Nephron progenitor cell (in vitro differentiated cells): ENCODE results near the gene PIK3C2G.
A peak's percentile ranks its signal among the peaks of the same experiment; 100 is the strongest.

ENCODE experiments used
- DNase-seq: peaks from one replicate; pipeline ENCODE4 v3.0.0; 2021
- H3K27ac Mint-ChIP-seq: 2 replicates; pipeline ENCODE4 v1.8.0; 2021; ENCODE audit warnings: mild to moderate bottlenecking, moderate library complexity, mixed read lengths
- H3K27me3 Mint-ChIP-seq: 2 replicates; pipeline ENCODE4 v1.8.0; 2021; ENCODE audit warnings: mild to moderate bottlenecking, low read depth, mixed read lengths; ENCODE audit not compliant: poor library complexity
- H3K36me3 Mint-ChIP-seq: 2 replicates; pipeline ENCODE4 v1.8.0; 2021; ENCODE audit warnings: low read depth, mixed read lengths
- H3K4me1 Mint-ChIP-seq: 2 replicates; pipeline ENCODE4 v1.8.0; 2021; ENCODE audit warnings: mixed read lengths
- H3K4me3 Mint-ChIP-seq: 2 replicates; pipeline ENCODE4 v1.8.0; 2021; ENCODE audit warnings: mild to moderate bottlenecking, moderate library complexity, mixed read lengths
- H3K9me3 Mint-ChIP-seq: 2 replicates; pipeline ENCODE4 v1.8.0; 2021; ENCODE audit warnings: mild to moderate bottlenecking, moderate library complexity, mixed read lengths
- TF ChIP-seq, protein P1 (sequence below): fragments of 200-600 bp; sonication (generic); IDR thresholded peaks from 2 replicates; pipeline ENCODE4 v1.5.0; 2021; ENCODE audit warnings: antibody characterized with exemption

The PIK3C2G gene

GRCh38 chr12:18551106-18551505, 289.8 kb downstream of the PIK3C2G start:
- Mint-ChIP-seq H3K9me3 (no peaks in the 10 kb centered on the region), H3K4me3 (no peak overlapping the region), H3K4me1 (peaks cover 5% of the 10 kb centered on the region), H3K27ac (peak overlapping the region; percentile 32), H3K36me3 (no peaks in the 10 kb centered on the region), H3K27me3 (peaks cover 4% of the 10 kb centered on the region)
- no peak for DNase-seq
- TF ChIP-seq, protein P1, sequence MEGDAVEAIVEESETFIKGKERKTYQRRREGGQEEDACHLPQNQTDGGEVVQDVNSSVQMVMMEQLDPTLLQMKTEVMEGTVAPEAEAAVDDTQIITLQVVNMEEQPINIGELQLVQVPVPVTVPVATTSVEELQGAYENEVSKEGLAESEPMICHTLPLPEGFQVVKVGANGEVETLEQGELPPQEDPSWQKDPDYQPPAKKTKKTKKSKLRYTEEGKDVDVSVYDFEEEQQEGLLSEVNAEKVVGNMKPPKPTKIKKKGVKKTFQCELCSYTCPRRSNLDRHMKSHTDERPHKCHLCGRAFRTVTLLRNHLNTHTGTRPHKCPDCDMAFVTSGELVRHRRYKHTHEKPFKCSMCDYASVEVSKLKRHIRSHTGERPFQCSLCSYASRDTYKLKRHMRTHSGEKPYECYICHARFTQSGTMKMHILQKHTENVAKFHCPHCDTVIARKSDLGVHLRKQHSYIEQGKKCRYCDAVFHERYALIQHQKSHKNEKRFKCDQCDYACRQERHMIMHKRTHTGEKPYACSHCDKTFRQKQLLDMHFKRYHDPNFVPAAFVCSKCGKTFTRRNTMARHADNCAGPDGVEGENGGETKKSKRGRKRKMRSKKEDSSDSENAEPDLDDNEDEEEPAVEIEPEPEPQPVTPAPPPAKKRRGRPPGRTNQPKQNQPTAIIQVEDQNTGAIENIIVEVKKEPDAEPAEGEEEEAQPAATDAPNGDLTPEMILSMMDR, result no peak

DNA sequence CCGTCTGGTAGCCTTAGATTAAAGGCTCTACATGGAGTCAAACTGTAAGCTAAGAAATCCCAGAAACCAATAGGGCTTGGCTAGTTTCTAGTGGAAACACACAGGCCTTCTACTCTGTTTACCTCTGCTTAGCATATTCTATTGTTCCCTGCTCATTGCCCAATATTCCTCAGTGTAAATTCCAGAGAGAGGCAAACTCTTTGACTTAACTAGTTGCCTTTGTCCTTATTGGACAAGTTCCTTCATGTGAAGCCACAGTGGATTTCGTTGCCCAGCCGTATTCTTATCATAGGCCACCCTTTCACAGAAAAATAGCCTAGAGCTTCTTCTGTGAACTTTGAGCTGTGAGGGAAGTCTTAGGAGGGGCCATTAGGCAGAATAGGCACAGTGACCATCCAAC, 290.4 kb downstream of the PIK3C2G start:
- H3K27ac Mint-ChIP-seq, result no peak overlapping the region
- no peaks in the 10 kb centered on the region for H3K9me3 Mint-ChIP-seq
- peaks cover 5% of the 10 kb centered on the region for H3K4me1 Mint-ChIP-seq
- peaks cover 4% of the 10 kb centered on the region for H3K27me3 Mint-ChIP-seq
- TF ChIP-seq, protein P1, result no peak
- H3K4me3 Mint-ChIP-seq, result no peak overlapping the region
- DNase-seq, result no peak
- H3K36me3 Mint-ChIP-seq, result no peaks in the 10 kb centered on the region

- H3K27ac Mint-ChIP-seq, result no peak overlapping the region
- H3K4me1 Mint-ChIP-seq, result peaks cover 5% of the 10 kb centered on the region
- TF ChIP-seq, protein P1, result no peak
- no peaks in the 10 kb centered on the region for H3K36me3 Mint-ChIP-seq
- no peak overlapping the region for H3K4me3 Mint-ChIP-seq
- no peak for DNase-seq
- H3K9me3 Mint-ChIP-seq, result no peaks in the 10 kb centered on the region
- H3K27me3 Mint-ChIP-seq, result peaks cover 4% of the 10 kb centered on the region
Measured at GRCh38 chr12:18552829-18553228, 291.5 kb downstream of the PIK3C2G start.

- DNase-seq, result no peak
- Mint-ChIP-seq H3K4me3 (no peak overlapping the region), H3K27me3 (peaks cover 4% of the 10 kb centered on the region), H3K4me1 (peaks cover 4% of the 10 kb centered on the region), H3K9me3 (no peaks in the 10 kb centered on the region), H3K36me3 (no peaks in the 10 kb centered on the region), H3K27ac (no peak overlapping the region)
- TF ChIP-seq, protein P1, result no peak
Measured at GRCh38 chr12:18556161-18556560, 294.8 kb downstream of the PIK3C2G start.

DNA sequence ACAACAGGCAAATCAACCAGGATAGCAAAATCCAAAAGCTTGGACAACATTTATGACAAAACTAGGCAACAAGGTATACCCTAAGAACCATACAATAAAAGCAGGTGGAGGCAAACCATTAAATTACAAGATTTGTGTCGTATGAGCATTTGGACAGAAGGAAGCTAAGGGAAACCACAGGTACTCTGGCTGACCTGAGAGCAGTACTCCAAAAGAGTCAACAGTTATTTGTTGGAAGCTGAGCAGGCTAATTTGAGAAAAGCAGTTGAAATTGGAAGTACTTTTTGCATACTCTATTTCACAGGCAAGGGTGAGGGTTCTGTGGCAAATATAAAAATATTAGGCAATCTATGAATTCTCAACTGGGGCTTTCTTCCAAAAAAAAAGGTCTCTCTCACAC, 297.9 kb downstream of the PIK3C2G start:
- Mint-ChIP-seq H3K9me3 (no peaks in the 10 kb centered on the region), H3K27me3 (no peaks in the 10 kb centered on the region), H3K27ac (no peak overlapping the region), H3K4me3 (no peak overlapping the region), H3K36me3 (no peaks in the 10 kb centered on the region), H3K4me1 (no peaks in the 10 kb centered on the region)
- DNase-seq, result no peak
- TF ChIP-seq, protein P1, result no peak

DNA sequence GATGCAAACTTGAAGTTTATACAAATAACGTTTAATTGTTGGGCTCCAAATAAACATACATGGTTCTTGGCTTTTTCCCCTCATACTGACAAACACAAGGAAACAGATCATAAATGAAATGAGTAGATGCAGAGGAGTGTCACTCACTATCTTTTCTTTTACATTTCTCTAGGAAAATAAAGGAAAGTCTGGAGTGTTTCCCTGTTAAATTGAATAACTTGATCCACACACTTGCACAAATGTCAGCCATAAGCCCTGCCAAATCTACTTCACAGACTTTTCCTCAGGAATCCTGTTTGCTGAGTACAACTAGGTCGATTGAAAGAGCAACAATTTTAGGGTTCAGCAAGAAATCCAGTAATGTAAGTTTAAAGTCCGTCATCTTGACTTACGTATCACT, 301.2 kb downstream of the PIK3C2G start:
- TF ChIP-seq, protein P1, result no peak
- no peaks in the 10 kb centered on the region for H3K9me3 Mint-ChIP-seq
- DNase-seq, result no peak
- H3K27me3 Mint-ChIP-seq, result no peaks in the 10 kb centered on the region
- H3K4me3 Mint-ChIP-seq, result no peak overlapping the region
- H3K36me3 Mint-ChIP-seq, result no peaks in the 10 kb centered on the region
- H3K4me1 Mint-ChIP-seq, result no peaks in the 10 kb centered on the region
- H3K27ac Mint-ChIP-seq, result no peak overlapping the region
